GM23338 (cell line): ENCODE data around the gene KRTAP10-6.

ENCODE experiments used
- CREB1 ChIP-seq: fragments of 250-450 bp; sonication (Bioruptor Pico); IDR thresholded peaks from 2 replicates; pipeline ENCODE4 v1.5.0; 2020; ENCODE audit warnings: low read depth, mild to moderate bottlenecking, moderate library complexity
- EZH2 ChIP-seq: fragments of 200-600 bp; sonication (generic); IDR thresholded peaks from one replicate; pipeline ENCODE4 v1.8.0; 2017; ENCODE audit warnings: antibody characterized with exemption, mild to moderate bottlenecking, low read depth; ENCODE audit not compliant: unreplicated experiment
- EZH2phosphoT487 ChIP-seq: fragments of 200-600 bp; sonication (generic); IDR thresholded peaks from one replicate; pipeline ENCODE4 v1.8.1; 2018; ENCODE audit warnings: antibody characterized with exemption; ENCODE audit not compliant: unreplicated experiment
- JUNB ChIP-seq: IDR thresholded peaks from one replicate; pipeline ENCODE4 v1.6.1; 2016; ENCODE audit warnings: antibody characterized with exemption; ENCODE audit not compliant: unreplicated experiment
- POLR2AphosphoS5 ChIP-seq: IDR thresholded peaks from 2 replicates; pipeline ENCODE4 v1.6.1; 2016; ENCODE audit warnings: antibody characterized with exemption, low read depth
- STAT1 ChIP-seq: IDR thresholded peaks from one replicate; pipeline ENCODE4 v1.6.1; 2016; ENCODE audit warnings: antibody characterized with exemption; ENCODE audit not compliant: unreplicated experiment
- ZNF114 ChIP-seq: fragments of 250-450 bp; sonication (Bioruptor Pico); IDR thresholded peaks from 2 replicates; pipeline ENCODE4 v1.5.0; 2020; ENCODE audit warnings: mild to moderate bottlenecking, moderate library complexity
- ZNF331 ChIP-seq: fragments of 250-450 bp; sonication (Bioruptor Pico); IDR thresholded peaks from 2 replicates; pipeline ENCODE4 v1.5.0; 2020; ENCODE audit warnings: low read depth, mild to moderate bottlenecking, moderate library complexity
- TF ChIP-seq, protein P1 (sequence below), 2 experiments: fragments of 200-600 bp in 1 of 2; sonication (generic) in 1 of 2; conservative IDR thresholded peaks; 2 replicates each; pipeline versions ENCODE4 v1.5.1 to v1.6.1; 2016 to 2017; ENCODE audit warnings: antibody characterized with exemption in 2 of 2, low read depth in 2 of 2, mild to moderate bottlenecking in 2 of 2, moderate library complexity in 1 of 2
- TF ChIP-seq, protein P2 (sequence below): IDR thresholded peaks from one replicate; pipeline ENCODE4 v1.6.1; 2018; ENCODE audit warnings: antibody characterized with exemption; ENCODE audit not compliant: unreplicated experiment
- TF ChIP-seq, protein P3 (sequence below): fragments of 250-450 bp; sonication (Bioruptor Pico); IDR thresholded peaks from 2 replicates; pipeline ENCODE4 v1.5.0; 2020; ENCODE audit warnings: mild to moderate bottlenecking, moderate library complexity
- TF ChIP-seq, protein P4 (sequence below): IDR thresholded peaks from 2 replicates; pipeline ENCODE4 v1.6.1; 2016; ENCODE audit warnings: antibody characterized with exemption

DNA sequence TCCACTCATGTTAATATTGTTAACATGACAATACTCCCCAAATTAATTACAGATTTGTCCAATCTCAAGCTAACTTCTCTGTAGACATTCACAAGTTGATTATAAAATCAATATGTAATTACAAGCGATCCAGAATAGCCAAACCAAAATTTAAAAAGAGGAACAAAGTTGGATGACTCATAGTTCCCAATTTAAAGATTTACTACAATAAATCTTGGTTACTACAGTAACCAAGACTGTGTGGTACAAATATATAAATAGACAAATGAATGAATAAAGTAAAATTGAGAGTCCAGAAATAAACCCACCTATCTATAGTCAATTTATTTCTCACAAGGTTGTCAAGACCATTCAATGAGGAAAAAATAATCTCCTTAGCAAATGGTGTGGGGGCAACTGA, 25.9 kb downstream of the KRTAP10-6 start:
- TF ChIP-seq, protein P1, sequence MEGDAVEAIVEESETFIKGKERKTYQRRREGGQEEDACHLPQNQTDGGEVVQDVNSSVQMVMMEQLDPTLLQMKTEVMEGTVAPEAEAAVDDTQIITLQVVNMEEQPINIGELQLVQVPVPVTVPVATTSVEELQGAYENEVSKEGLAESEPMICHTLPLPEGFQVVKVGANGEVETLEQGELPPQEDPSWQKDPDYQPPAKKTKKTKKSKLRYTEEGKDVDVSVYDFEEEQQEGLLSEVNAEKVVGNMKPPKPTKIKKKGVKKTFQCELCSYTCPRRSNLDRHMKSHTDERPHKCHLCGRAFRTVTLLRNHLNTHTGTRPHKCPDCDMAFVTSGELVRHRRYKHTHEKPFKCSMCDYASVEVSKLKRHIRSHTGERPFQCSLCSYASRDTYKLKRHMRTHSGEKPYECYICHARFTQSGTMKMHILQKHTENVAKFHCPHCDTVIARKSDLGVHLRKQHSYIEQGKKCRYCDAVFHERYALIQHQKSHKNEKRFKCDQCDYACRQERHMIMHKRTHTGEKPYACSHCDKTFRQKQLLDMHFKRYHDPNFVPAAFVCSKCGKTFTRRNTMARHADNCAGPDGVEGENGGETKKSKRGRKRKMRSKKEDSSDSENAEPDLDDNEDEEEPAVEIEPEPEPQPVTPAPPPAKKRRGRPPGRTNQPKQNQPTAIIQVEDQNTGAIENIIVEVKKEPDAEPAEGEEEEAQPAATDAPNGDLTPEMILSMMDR (conservative IDR thresholded peaks at IDR 0.05; ENCODE audit: low read depth in 2 of 2) = no peak
- no peak for TF ChIP-seq STAT1
- no peak for TF ChIP-seq CREB1 (CRISPR knock-in tag)
- TF ChIP-seq POLR2AphosphoS5 = no peak
- TF ChIP-seq EZH2 = no peak
- no peak for TF ChIP-seq ZNF331
- no peak for TF ChIP-seq EZH2phosphoT487
- TF ChIP-seq JUNB = no peak
- TF ChIP-seq, protein P2, sequence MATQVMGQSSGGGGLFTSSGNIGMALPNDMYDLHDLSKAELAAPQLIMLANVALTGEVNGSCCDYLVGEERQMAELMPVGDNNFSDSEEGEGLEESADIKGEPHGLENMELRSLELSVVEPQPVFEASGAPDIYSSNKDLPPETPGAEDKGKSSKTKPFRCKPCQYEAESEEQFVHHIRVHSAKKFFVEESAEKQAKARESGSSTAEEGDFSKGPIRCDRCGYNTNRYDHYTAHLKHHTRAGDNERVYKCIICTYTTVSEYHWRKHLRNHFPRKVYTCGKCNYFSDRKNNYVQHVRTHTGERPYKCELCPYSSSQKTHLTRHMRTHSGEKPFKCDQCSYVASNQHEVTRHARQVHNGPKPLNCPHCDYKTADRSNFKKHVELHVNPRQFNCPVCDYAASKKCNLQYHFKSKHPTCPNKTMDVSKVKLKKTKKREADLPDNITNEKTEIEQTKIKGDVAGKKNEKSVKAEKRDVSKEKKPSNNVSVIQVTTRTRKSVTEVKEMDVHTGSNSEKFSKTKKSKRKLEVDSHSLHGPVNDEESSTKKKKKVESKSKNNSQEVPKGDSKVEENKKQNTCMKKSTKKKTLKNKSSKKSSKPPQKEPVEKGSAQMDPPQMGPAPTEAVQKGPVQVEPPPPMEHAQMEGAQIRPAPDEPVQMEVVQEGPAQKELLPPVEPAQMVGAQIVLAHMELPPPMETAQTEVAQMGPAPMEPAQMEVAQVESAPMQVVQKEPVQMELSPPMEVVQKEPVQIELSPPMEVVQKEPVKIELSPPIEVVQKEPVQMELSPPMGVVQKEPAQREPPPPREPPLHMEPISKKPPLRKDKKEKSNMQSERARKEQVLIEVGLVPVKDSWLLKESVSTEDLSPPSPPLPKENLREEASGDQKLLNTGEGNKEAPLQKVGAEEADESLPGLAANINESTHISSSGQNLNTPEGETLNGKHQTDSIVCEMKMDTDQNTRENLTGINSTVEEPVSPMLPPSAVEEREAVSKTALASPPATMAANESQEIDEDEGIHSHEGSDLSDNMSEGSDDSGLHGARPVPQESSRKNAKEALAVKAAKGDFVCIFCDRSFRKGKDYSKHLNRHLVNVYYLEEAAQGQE = no peak
- TF ChIP-seq ZNF114 = no peak
- TF ChIP-seq, protein P3, sequence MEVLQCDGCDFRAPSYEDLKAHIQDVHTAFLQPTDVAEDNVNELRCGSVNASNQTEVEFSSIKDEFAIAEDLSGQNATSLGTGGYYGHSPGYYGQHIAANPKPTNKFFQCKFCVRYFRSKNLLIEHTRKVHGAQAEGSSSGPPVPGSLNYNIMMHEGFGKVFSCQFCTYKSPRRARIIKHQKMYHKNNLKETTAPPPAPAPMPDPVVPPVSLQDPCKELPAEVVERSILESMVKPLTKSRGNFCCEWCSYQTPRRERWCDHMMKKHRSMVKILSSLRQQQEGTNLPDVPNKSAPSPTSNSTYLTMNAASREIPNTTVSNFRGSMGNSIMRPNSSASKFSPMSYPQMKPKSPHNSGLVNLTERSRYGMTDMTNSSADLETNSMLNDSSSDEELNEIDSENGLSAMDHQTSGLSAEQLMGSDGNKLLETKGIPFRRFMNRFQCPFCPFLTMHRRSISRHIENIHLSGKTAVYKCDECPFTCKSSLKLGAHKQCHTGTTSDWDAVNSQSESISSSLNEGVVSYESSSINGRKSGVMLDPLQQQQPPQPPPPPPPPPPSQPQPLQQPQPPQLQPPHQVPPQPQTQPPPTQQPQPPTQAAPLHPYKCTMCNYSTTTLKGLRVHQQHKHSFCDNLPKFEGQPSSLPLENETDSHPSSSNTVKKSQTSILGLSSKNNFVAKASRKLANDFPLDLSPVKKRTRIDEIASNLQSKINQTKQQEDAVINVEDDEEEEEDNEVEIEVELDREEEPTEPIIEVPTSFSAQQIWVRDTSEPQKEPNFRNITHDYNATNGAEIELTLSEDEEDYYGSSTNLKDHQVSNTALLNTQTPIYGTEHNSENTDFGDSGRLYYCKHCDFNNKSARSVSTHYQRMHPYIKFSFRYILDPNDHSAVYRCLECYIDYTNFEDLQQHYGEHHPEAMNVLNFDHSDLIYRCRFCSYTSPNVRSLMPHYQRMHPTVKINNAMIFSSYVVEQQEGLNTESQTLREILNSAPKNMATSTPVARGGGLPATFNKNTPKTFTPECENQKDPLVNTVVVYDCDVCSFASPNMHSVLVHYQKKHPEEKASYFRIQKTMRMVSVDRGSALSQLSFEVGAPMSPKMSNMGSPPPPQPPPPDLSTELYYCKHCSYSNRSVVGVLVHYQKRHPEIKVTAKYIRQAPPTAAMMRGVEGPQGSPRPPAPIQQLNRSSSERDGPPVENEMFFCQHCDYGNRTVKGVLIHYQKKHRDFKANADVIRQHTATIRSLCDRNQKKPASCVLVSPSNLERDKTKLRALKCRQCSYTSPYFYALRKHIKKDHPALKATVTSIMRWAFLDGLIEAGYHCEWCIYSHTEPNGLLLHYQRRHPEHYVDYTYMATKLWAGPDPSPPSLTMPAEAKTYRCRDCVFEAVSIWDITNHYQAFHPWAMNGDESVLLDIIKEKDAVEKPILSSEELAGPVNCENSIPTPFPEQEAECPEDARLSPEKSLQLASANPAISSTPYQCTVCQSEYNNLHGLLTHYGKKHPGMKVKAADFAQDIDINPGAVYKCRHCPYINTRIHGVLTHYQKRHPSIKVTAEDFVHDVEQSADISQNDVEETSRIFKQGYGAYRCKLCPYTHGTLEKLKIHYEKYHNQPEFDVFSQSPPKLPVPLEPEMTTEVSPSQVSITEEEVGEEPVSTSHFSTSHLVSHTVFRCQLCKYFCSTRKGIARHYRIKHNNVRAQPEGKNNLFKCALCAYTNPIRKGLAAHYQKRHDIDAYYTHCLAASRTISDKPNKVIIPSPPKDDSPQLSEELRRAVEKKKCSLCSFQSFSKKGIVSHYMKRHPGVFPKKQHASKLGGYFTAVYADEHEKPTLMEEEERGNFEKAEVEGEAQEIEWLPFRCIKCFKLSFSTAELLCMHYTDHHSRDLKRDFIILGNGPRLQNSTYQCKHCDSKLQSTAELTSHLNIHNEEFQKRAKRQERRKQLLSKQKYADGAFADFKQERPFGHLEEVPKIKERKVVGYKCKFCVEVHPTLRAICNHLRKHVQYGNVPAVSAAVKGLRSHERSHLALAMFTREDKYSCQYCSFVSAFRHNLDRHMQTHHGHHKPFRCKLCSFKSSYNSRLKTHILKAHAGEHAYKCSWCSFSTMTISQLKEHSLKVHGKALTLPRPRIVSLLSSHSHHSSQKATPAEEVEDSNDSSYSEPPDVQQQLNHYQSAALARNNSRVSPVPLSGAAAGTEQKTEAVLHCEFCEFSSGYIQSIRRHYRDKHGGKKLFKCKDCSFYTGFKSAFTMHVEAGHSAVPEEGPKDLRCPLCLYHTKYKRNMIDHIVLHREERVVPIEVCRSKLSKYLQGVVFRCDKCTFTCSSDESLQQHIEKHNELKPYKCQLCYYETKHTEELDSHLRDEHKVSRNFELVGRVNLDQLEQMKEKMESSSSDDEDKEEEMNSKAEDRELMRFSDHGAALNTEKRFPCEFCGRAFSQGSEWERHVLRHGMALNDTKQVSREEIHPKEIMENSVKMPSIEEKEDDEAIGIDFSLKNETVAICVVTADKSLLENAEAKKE (CRISPR knock-in tag) = no peak
- TF ChIP-seq, protein P4, sequence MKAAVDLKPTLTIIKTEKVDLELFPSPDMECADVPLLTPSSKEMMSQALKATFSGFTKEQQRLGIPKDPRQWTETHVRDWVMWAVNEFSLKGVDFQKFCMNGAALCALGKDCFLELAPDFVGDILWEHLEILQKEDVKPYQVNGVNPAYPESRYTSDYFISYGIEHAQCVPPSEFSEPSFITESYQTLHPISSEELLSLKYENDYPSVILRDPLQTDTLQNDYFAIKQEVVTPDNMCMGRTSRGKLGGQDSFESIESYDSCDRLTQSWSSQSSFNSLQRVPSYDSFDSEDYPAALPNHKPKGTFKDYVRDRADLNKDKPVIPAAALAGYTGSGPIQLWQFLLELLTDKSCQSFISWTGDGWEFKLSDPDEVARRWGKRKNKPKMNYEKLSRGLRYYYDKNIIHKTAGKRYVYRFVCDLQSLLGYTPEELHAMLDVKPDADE = no peak
